ENCODE data around the gene IPO11. TPM values are rescaled to one million over a fixed set of nuclear protein-coding genes. Genes with fewer than 3 reads are reported as not detected.

The IPO11 gene
- total and polyA plus RNA-seq, 2 donors = 12.2 to 18.5 TPM

- Histone ChIP-seq H3K4me3 (ENCODE audit: low read length in 2 of 2) (no peak overlapping the region), H3K27me3 (ENCODE audit: control insufficient read depth in 2 of 2, insufficient read depth in 1 of 2, low read length in 1 of 2) (no peaks in the 10 kb centered on the region), H3K36me3 (ENCODE audit: control insufficient read depth in 2 of 2, insufficient read depth in 2 of 2, low read length in 1 of 2) (peaks cover 0 to 6% of the 10 kb centered on the region in 2 donors), H3K9me3 (ENCODE audit: control insufficient read depth in 2 of 2, insufficient read depth in 1 of 2, low read length in 1 of 2) (no peaks in the 10 kb centered on the region), H3K4me1 (ENCODE audit: control insufficient read depth in 2 of 2, insufficient read depth in 2 of 2, low read length in 2 of 2) (peaks cover 0 to 2% of the 10 kb centered on the region in 2 donors), H3K27ac (ENCODE audit: low read depth in 1 of 2, low read length in 1 of 2) (no peak overlapping the region)
- no peak for DNase-seq (ENCODE audit: low read depth in 6 of 9, low spot score in 9 of 9)
- WGBS = 97% methylated on average over 5 of the region's 5 CpGs
These were observed 191.4 kb downstream of the IPO11 start for GRCh38 chr5:62603934-62604333.

- DNase-seq (ENCODE audit: low read depth in 6 of 9, low spot score in 9 of 9) = no peak
- H3K36me3 ChIP-seq (ENCODE audit: control insufficient read depth in 2 of 2, insufficient read depth in 2 of 2, low read length in 1 of 2) = peaks cover 6 to 7% of the 10 kb centered on the region in 2 donors
- H3K27ac ChIP-seq (ENCODE audit: low read depth in 1 of 2, low read length in 1 of 2) = no peak overlapping the region
- WGBS = 93% methylated on average over 4 of the region's 4 CpGs
- H3K27me3 ChIP-seq (ENCODE audit: control insufficient read depth in 2 of 2, insufficient read depth in 1 of 2, low read length in 1 of 2) = no peaks in the 10 kb centered on the region
- no peak overlapping the region for H3K4me3 ChIP-seq (ENCODE audit: low read length in 2 of 2)
- no peaks in the 10 kb centered on the region for H3K9me3 ChIP-seq (ENCODE audit: control insufficient read depth in 2 of 2, insufficient read depth in 1 of 2, low read length in 1 of 2)
- H3K4me1 ChIP-seq (ENCODE audit: control insufficient read depth in 2 of 2, insufficient read depth in 2 of 2, low read length in 2 of 2) = peaks cover 0 to 2% of the 10 kb centered on the region in 2 donors
These were observed 193.1 kb downstream of the IPO11 start for GRCh38 chr5:62605638-62606037.

- Histone ChIP-seq H3K4me1 (ENCODE audit: control insufficient read depth in 2 of 2, insufficient read depth in 2 of 2, low read length in 2 of 2) (peaks cover 0 to 2% of the 10 kb centered on the region in 2 donors), H3K27ac (ENCODE audit: low read depth in 1 of 2, low read length in 1 of 2) (no peak overlapping the region), H3K36me3 (ENCODE audit: control insufficient read depth in 2 of 2, insufficient read depth in 2 of 2, low read length in 1 of 2) (peaks cover 6 to 7% of the 10 kb centered on the region in 2 donors), H3K9me3 (ENCODE audit: control insufficient read depth in 2 of 2, insufficient read depth in 1 of 2, low read length in 1 of 2) (no peaks in the 10 kb centered on the region), H3K27me3 (ENCODE audit: control insufficient read depth in 2 of 2, insufficient read depth in 1 of 2, low read length in 1 of 2) (no peaks in the 10 kb centered on the region), H3K4me3 (ENCODE audit: low read length in 2 of 2) (no peak overlapping the region)
- WGBS = 94% methylated on average over 1 of the region's 1 CpG
- no peak for DNase-seq (ENCODE audit: low read depth in 6 of 9, low spot score in 9 of 9)
These were observed 194.3 kb downstream of the IPO11 start for GRCh38 chr5:62606878-62607277.

GRCh38 chr5:62607615-62608014 lies 195.1 kb downstream of the IPO11 start:
- Histone ChIP-seq H3K36me3 (ENCODE audit: control insufficient read depth in 2 of 2, insufficient read depth in 2 of 2, low read length in 1 of 2) (peaks cover 6 to 7% of the 10 kb centered on the region in 2 donors), H3K27ac (ENCODE audit: low read depth in 1 of 2, low read length in 1 of 2) (no peak overlapping the region), H3K4me3 (ENCODE audit: low read length in 2 of 2) (no peak overlapping the region), H3K9me3 (ENCODE audit: control insufficient read depth in 2 of 2, insufficient read depth in 1 of 2, low read length in 1 of 2) (no peaks in the 10 kb centered on the region), H3K27me3 (ENCODE audit: control insufficient read depth in 2 of 2, insufficient read depth in 1 of 2, low read length in 1 of 2) (no peaks in the 10 kb centered on the region), H3K4me1 (ENCODE audit: control insufficient read depth in 2 of 2, insufficient read depth in 2 of 2, low read length in 2 of 2) (peaks cover 0 to 2% of the 10 kb centered on the region in 2 donors)
- no peak for DNase-seq (ENCODE audit: low read depth in 6 of 9, low spot score in 9 of 9)
- 98% methylated on average over 4 of the region's 4 CpGs for WGBS

GRCh38 chr5:62608529-62609511 lies 196.3 kb downstream of the IPO11 start:
- peaks cover 0 to 7% of the 10 kb centered on the region in 2 donors for H3K36me3 ChIP-seq (ENCODE audit: control insufficient read depth in 2 of 2, insufficient read depth in 2 of 2, low read length in 1 of 2)
- 96% methylated on average over 7 of the region's 7 CpGs for WGBS

GRCh38 chr5:62614355-62614754 lies 201.8 kb downstream of the IPO11 start:
- DNase-seq (ENCODE audit: low read depth in 6 of 9, low spot score in 9 of 9) = no peak
- H3K27me3 ChIP-seq (ENCODE audit: control insufficient read depth in 2 of 2, insufficient read depth in 1 of 2, low read length in 1 of 2) = no peaks in the 10 kb centered on the region
- no peak overlapping the region for H3K27ac ChIP-seq (ENCODE audit: low read depth in 1 of 2, low read length in 1 of 2)
- no peak overlapping the region for H3K4me3 ChIP-seq (ENCODE audit: low read length in 2 of 2)
- H3K4me1 ChIP-seq (ENCODE audit: control insufficient read depth in 2 of 2, insufficient read depth in 2 of 2, low read length in 2 of 2) = no peaks in the 10 kb centered on the region
- H3K9me3 ChIP-seq (ENCODE audit: control insufficient read depth in 2 of 2, insufficient read depth in 1 of 2, low read length in 1 of 2) = no peaks in the 10 kb centered on the region
- 94% methylated on average over 8 of the region's 8 CpGs for WGBS
- peaks cover 3 to 4% of the 10 kb centered on the region in 2 donors for H3K36me3 ChIP-seq (ENCODE audit: control insufficient read depth in 2 of 2, insufficient read depth in 2 of 2, low read length in 1 of 2)

More at GRCh38 chr5:62608529-62609511, 196.3 kb downstream of the IPO11 start:
- DNase-seq (ENCODE audit: low read depth in 6 of 9, low spot score in 9 of 9) = no peak
- Histone ChIP-seq H3K27me3 (ENCODE audit: control insufficient read depth in 2 of 2, insufficient read depth in 1 of 2, low read length in 1 of 2) (no peaks in the 10 kb centered on the region), H3K9me3 (ENCODE audit: control insufficient read depth in 2 of 2, insufficient read depth in 1 of 2, low read length in 1 of 2) (no peaks in the 10 kb centered on the region), H3K27ac (ENCODE audit: low read depth in 1 of 2, low read length in 1 of 2) (no peak overlapping the region), H3K4me1 (ENCODE audit: control insufficient read depth in 2 of 2, insufficient read depth in 2 of 2, low read length in 2 of 2) (peaks cover 0 to 2% of the 10 kb centered on the region in 2 donors), H3K4me3 (ENCODE audit: low read length in 2 of 2) (no peak overlapping the region)

GRCh38 chr5:62616615-62617277 lies 204.2 kb downstream of the IPO11 start:
- H3K9me3 ChIP-seq (ENCODE audit: control insufficient read depth in 2 of 2, insufficient read depth in 1 of 2, low read length in 1 of 2) = no peaks in the 10 kb centered on the region
- DNase-seq (ENCODE audit: low read depth in 6 of 9, low spot score in 9 of 9) = no peak

GRCh38 chr5:62617943-62618342 lies 205.4 kb downstream of the IPO11 start:
- Histone ChIP-seq H3K36me3 (ENCODE audit: control insufficient read depth in 2 of 2, insufficient read depth in 2 of 2, low read length in 1 of 2) (peaks cover 0 to 3% of the 10 kb centered on the region in 2 donors), H3K4me3 (ENCODE audit: low read length in 2 of 2) (no peak overlapping the region)

More at GRCh38 chr5:62616615-62617277, 204.2 kb downstream of the IPO11 start:
- no peak overlapping the region for H3K4me3 ChIP-seq (ENCODE audit: low read length in 2 of 2)
- peaks cover 0 to 3% of the 10 kb centered on the region in 2 donors for H3K36me3 ChIP-seq (ENCODE audit: control insufficient read depth in 2 of 2, insufficient read depth in 2 of 2, low read length in 1 of 2)
- H3K27me3 ChIP-seq (ENCODE audit: control insufficient read depth in 2 of 2, insufficient read depth in 1 of 2, low read length in 1 of 2) = no peaks in the 10 kb centered on the region
- WGBS = 100% methylated on average over 2 of the region's 2 CpGs
- no peak overlapping the region for H3K27ac ChIP-seq (ENCODE audit: low read depth in 1 of 2, low read length in 1 of 2)
- H3K4me1 ChIP-seq (ENCODE audit: control insufficient read depth in 2 of 2, insufficient read depth in 2 of 2, low read length in 2 of 2) = no peaks in the 10 kb centered on the region

GRCh38 chr5:62620761-62621160 lies 208.2 kb downstream of the IPO11 start:
- DNase-seq (ENCODE audit: low read depth in 6 of 9, low spot score in 9 of 9) = no peak
- Histone ChIP-seq H3K27ac (ENCODE audit: low read depth in 1 of 2, low read length in 1 of 2) (no peak overlapping the region), H3K4me1 (ENCODE audit: control insufficient read depth in 2 of 2, insufficient read depth in 2 of 2, low read length in 2 of 2) (no peaks in the 10 kb centered on the region), H3K9me3 (ENCODE audit: control insufficient read depth in 2 of 2, insufficient read depth in 1 of 2, low read length in 1 of 2) (no peaks in the 10 kb centered on the region), H3K36me3 (ENCODE audit: control insufficient read depth in 2 of 2, insufficient read depth in 2 of 2, low read length in 1 of 2) (no peaks in the 10 kb centered on the region), H3K27me3 (ENCODE audit: control insufficient read depth in 2 of 2, insufficient read depth in 1 of 2, low read length in 1 of 2) (no peaks in the 10 kb centered on the region), H3K4me3 (ENCODE audit: low read length in 2 of 2) (no peak overlapping the region)
- WGBS = 97% methylated on average over 5 of the region's 5 CpGs

More at GRCh38 chr5:62617943-62618342, 205.4 kb downstream of the IPO11 start:
- DNase-seq (ENCODE audit: low read depth in 6 of 9, low spot score in 9 of 9) = no peak
- Histone ChIP-seq H3K4me1 (ENCODE audit: control insufficient read depth in 2 of 2, insufficient read depth in 2 of 2, low read length in 2 of 2) (no peaks in the 10 kb centered on the region), H3K9me3 (ENCODE audit: control insufficient read depth in 2 of 2, insufficient read depth in 1 of 2, low read length in 1 of 2) (no peaks in the 10 kb centered on the region), H3K27me3 (ENCODE audit: control insufficient read depth in 2 of 2, insufficient read depth in 1 of 2, low read length in 1 of 2) (no peaks in the 10 kb centered on the region), H3K27ac (ENCODE audit: low read depth in 1 of 2, low read length in 1 of 2) (no peak overlapping the region)
